ENCODE data around the gene TPD52L1. TPM values are rescaled to one million over a fixed set of nuclear protein-coding genes. Genes with fewer than 3 reads are reported as not detected.

Gene TPD52L1
- total and polyA plus RNA-seq, 2 experiments from 2014 or later, result 22.8 to 24.0 TPM

DNA sequence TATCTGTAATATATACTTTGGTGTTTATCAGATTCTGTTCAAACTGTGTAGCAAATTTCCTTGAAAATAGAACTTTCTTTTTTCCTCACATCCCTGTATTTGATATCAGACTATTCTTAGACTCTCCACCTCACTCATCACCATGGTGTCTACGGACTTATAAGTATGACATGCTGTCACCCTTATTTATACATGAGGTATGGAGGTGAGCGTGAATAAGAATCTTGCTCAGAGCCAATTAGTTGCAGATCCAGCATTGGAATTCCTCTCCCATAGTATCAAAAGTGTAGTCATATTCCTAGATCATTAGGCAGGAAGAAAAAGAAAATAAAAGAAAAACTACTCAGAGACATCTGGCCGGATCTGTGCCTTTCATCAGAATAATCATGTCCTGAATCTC lies 43.0 kb downstream of the TPD52L1 start:
- Mint-ChIP-seq H3K4me1 (peaks cover 15% of the 10 kb centered on the region), H3K9me3 (no peaks in the 10 kb centered on the region), H3K36me3 (ENCODE audit: low read depth) (no peaks in the 10 kb centered on the region), H3K27me3 (ENCODE audit: insufficient read depth, low read depth, poor library complexity) (no peaks in the 10 kb centered on the region), H3K27ac (no peak overlapping the region), H3K4me3 (no peak overlapping the region)
- no peaks in the 10 kb centered on the region for H4K20me1 ChIP-seq (replicated peaks; ENCODE audit: insufficient read depth)
- no peak overlapping the region for H3K4me2 ChIP-seq
- no peaks in the 10 kb centered on the region for H3K79me2 ChIP-seq (replicated peaks; ENCODE audit: insufficient read depth)
- no peak overlapping the region for H2AFZ ChIP-seq
- H3K27ac ChIP-seq (ENCODE audit: low read depth), result no peak overlapping the region
- H3K36me3 ChIP-seq (ENCODE audit: insufficient read depth), result no peaks in the 10 kb centered on the region
- no peaks in the 10 kb centered on the region; the same call in 1 of the 2 replicates for H3K4me1 ChIP-seq (ENCODE audit: insufficient read depth)
- ATAC-seq (no peak), DNase-seq (ENCODE audit: low spot score) (no peak)
- H3K4me3 ChIP-seq, result no peak overlapping the region
- no peaks in the 10 kb centered on the region for H3K9me2 ChIP-seq (ENCODE audit: insufficient read depth)
- no peaks in the 10 kb centered on the region for H3F3A ChIP-seq (replicated peaks; ENCODE audit: low read depth)
- no peaks in the 10 kb centered on the region for H3K27me3 ChIP-seq (ENCODE audit: insufficient read depth)
- TF ChIP-seq NANOG (IDR thresholded peaks at IDR 0.05; ENCODE audit: borderline replicate concordance), result no peak
- TF ChIP-seq CTCF (conservative IDR thresholded peaks at IDR 0.05; ENCODE audit: low read depth in 2 of 2), result no peak
- TF ChIP-seq, protein P1, sequence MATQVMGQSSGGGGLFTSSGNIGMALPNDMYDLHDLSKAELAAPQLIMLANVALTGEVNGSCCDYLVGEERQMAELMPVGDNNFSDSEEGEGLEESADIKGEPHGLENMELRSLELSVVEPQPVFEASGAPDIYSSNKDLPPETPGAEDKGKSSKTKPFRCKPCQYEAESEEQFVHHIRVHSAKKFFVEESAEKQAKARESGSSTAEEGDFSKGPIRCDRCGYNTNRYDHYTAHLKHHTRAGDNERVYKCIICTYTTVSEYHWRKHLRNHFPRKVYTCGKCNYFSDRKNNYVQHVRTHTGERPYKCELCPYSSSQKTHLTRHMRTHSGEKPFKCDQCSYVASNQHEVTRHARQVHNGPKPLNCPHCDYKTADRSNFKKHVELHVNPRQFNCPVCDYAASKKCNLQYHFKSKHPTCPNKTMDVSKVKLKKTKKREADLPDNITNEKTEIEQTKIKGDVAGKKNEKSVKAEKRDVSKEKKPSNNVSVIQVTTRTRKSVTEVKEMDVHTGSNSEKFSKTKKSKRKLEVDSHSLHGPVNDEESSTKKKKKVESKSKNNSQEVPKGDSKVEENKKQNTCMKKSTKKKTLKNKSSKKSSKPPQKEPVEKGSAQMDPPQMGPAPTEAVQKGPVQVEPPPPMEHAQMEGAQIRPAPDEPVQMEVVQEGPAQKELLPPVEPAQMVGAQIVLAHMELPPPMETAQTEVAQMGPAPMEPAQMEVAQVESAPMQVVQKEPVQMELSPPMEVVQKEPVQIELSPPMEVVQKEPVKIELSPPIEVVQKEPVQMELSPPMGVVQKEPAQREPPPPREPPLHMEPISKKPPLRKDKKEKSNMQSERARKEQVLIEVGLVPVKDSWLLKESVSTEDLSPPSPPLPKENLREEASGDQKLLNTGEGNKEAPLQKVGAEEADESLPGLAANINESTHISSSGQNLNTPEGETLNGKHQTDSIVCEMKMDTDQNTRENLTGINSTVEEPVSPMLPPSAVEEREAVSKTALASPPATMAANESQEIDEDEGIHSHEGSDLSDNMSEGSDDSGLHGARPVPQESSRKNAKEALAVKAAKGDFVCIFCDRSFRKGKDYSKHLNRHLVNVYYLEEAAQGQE (IDR thresholded peaks at IDR 0.05; ENCODE audit: unreplicated experiment), result no peak
- TF ChIP-seq EZH2 (IDR thresholded peaks at IDR 0.05; ENCODE audit: low read depth, unreplicated experiment), result no peak
- TF ChIP-seq JUNB (IDR thresholded peaks at IDR 0.05; ENCODE audit: unreplicated experiment), result no peak
- no peak for TF ChIP-seq ZNF462 (CRISPR knock-in tag; IDR thresholded peaks at IDR 0.05)
- no peak for TF ChIP-seq ZNF114 (CRISPR knock-in tag; IDR thresholded peaks at IDR 0.05)
- no peak for TF ChIP-seq ZNF331 (CRISPR knock-in tag; IDR thresholded peaks at IDR 0.05; ENCODE audit: low read depth)
- no peak for TF ChIP-seq ETS1 (IDR thresholded peaks at IDR 0.05)
- TF ChIP-seq EZH2phosphoT487 (IDR thresholded peaks at IDR 0.05; ENCODE audit: unreplicated experiment), result no peak
- TF ChIP-seq POLR2AphosphoS5 (IDR thresholded peaks at IDR 0.05; ENCODE audit: low read depth), result no peak
- TF ChIP-seq CREB1 (CRISPR knock-in tag; IDR thresholded peaks at IDR 0.05; ENCODE audit: low read depth), result no peak
- no peak for TF ChIP-seq STAT1 (IDR thresholded peaks at IDR 0.05; ENCODE audit: unreplicated experiment)

Measured in GM23338 (cell line).